ENCODE results near the gene CBS. TPM values are rescaled to one million over a fixed set of nuclear protein-coding genes. Genes with fewer than 3 reads are reported as not detected.

CBS gene
- total and polyA plus RNA-seq, 2 of the 13 experiments (the other 11 are each of a cell fraction or from before 2014, with no cell fraction given), result 64.7 to 99.3 TPM

DNA sequence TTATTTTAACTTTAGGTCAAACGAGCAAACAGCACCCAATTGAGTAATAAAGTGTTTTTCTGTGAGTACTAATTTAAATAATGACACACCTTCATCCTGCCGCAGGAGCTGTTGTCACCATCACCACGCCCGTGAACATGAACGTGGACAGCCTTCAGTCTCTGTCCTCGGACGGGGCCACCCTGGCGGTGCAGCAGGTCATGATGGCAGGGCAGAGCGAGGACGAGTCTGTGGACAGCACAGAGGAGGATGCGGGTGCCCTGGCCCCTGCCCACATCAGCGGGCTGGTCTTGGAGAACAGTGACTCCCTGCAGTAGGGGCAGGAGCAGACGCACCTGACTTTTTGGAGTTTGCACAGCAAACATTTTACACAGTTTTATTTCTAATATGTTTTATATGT lies 45.9 kb downstream of the CBS start:
- no peak for ATAC-seq
- no peak overlapping the region for H3K27ac ChIP-seq (ENCODE audit: extremely low read length, insufficient read depth, low read length)
- H4K20me1 ChIP-seq (ENCODE audit: insufficient read depth, low read length), result no peaks in the 10 kb centered on the region
- no peak overlapping the region for H2AFZ ChIP-seq (ENCODE audit: low read length)
- no peak for TF ChIP-seq ZNF33A (CRISPR knock-in tag; IDR thresholded peaks at IDR 0.05; ENCODE audit: borderline replicate concordance)
- TF ChIP-seq MIER3 (CRISPR knock-in tag; IDR thresholded peaks at IDR 0.05; ENCODE audit: borderline replicate concordance), result no peak
- no TSS peak for BruUV-seq (replicated peaks)
- H3K36me3 ChIP-seq (replicated peaks in 1 of 2; ENCODE audit: control insufficient read depth in 1 of 2, insufficient read depth in 2 of 2, low read length in 2 of 2), result peaks cover 10 to 36% of the 10 kb centered on the region in 2 experiments; a peak in 4 of 5 replicates
- H3K4me2 ChIP-seq (ENCODE audit: low read depth, low read length), result no peak overlapping the region
- FAIRE-seq, result no peak
- intact Hi-C loops (cut with micrococcal nuclease; ENCODE audit: unreplicated experiment), result no loop called here
- H3K4me3 ChIP-seq (replicated peaks in 1 of 3; ENCODE audit: insufficient read depth in 1 of 3, low read depth in 2 of 3, low read length in 3 of 3), result no peak overlapping the region
- H3K27me3 ChIP-seq (ENCODE audit: control insufficient read depth in 1 of 2, insufficient read depth in 2 of 2, low read length in 2 of 2), result no peaks in the 10 kb centered on the region
- ChIA-PET CTCF (ENCODE audit: low intra/inter-chr PET ratio, low total read pairs) (no interaction called here), POLR2A (no interaction called here)
- DNase-seq (ENCODE audit: low spot score), result no peak
- H3K79me2 ChIP-seq (ENCODE audit: insufficient read depth, low read length), result no peaks in the 10 kb centered on the region
- H3K4me1 ChIP-seq (ENCODE audit: insufficient read depth, low read length), result no peaks in the 10 kb centered on the region
- no peaks in the 10 kb centered on the region for H3K9me3 ChIP-seq (ENCODE audit: low read length)
- H3K9ac ChIP-seq (ENCODE audit: insufficient read depth, low read depth, low read length), result no peak overlapping the region
- WGBS (ENCODE audit: low lambda C conversion rate), result 94% methylated on average over 13 of the region's 13 CpGs
- in situ Hi-C loops (cut with HindIII; ENCODE audit: extremely low pct_ligation_motif_present, low pct_unique_long_range_greater_than_20kb), result no loop called here

DNA sequence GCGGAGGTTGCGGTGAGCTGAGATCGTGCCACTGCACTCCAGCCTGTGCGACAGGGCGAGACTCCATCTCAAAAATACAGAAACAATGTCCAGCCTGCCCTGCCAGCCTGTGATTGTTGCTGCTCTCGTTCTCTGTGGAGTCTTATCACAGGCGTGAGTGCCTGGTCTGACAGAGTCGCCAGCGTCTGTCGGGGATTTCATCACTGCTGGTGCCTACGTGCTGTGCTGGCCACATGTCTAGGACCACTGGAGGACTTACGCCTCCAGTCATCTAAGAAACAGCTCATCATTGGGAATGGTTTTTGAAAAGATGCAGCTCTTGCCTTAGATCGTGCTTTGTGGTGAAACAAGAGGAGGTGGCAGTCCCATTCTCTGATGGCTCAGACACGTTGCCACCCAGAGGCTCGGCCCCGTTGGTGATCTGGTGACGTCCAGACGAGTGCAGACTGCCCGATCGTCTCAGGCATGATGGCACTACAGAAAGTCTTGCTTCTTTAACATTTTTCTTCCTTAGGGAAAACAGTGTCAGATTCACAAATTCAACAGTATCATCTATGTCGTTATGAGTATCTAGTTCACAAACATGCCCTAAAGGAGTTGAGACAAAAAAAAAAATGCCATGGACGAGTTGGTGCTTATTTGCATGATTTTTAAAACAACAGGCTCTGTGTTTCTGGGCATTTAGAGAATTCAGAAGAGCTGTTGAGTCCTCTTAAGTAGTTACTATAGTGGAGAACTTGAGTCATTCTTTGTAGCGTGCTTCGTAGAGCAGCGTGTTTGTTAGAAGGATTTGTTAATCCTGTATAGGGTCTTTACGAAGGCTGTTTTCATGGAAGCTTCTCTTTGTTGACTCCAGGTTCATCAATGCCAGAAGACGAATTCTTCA lies 47.5 kb downstream of the CBS start:
- H3K36me3 ChIP-seq (replicated peaks in 1 of 2; ENCODE audit: control insufficient read depth in 1 of 2, insufficient read depth in 2 of 2, low read length in 2 of 2), result peaks cover 10 to 44% of the 10 kb centered on the region in 2 experiments; a peak in 4 of 5 replicates
- H3K79me2 ChIP-seq (ENCODE audit: insufficient read depth, low read length), result no peaks in the 10 kb centered on the region
- in situ Hi-C loops (cut with HindIII; ENCODE audit: extremely low pct_ligation_motif_present, low pct_unique_long_range_greater_than_20kb) (no loop called here), intact Hi-C loops (cut with micrococcal nuclease; ENCODE audit: unreplicated experiment) (no loop called here)
- H3K27me3 ChIP-seq (ENCODE audit: control insufficient read depth in 1 of 2, insufficient read depth in 2 of 2, low read length in 2 of 2), result no peaks in the 10 kb centered on the region
- H3K9me3 ChIP-seq (ENCODE audit: low read length), result no peaks in the 10 kb centered on the region
- H3K9ac ChIP-seq (ENCODE audit: insufficient read depth, low read depth, low read length), result no peak overlapping the region
- H3K27ac ChIP-seq (ENCODE audit: extremely low read length, insufficient read depth, low read length), result no peak overlapping the region
- no peak overlapping the region for H3K4me3 ChIP-seq (replicated peaks in 1 of 3; ENCODE audit: insufficient read depth in 1 of 3, low read depth in 2 of 3, low read length in 3 of 3)
- WGBS (ENCODE audit: low lambda C conversion rate), result 91% methylated on average over 27 of the region's 27 CpGs
- CTCF ChIA-PET (ENCODE audit: low intra/inter-chr PET ratio, low total read pairs), result no interaction called here
- no peak for TF ChIP-seq KDM3A (CRISPR knock-in tag; IDR thresholded peaks at IDR 0.05; ENCODE audit: low read depth)
- TF ChIP-seq NR3C1 (CRISPR knock-in tag; IDR thresholded peaks at IDR 0.05), result no peak
- TF ChIP-seq, protein P1, sequence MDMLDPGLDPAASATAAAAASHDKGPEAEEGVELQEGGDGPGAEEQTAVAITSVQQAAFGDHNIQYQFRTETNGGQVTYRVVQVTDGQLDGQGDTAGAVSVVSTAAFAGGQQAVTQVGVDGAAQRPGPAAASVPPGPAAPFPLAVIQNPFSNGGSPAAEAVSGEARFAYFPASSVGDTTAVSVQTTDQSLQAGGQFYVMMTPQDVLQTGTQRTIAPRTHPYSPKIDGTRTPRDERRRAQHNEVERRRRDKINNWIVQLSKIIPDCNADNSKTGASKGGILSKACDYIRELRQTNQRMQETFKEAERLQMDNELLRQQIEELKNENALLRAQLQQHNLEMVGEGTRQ (IDR thresholded peaks at IDR 0.05; ENCODE audit: low read depth, low read length), result no peak
- TF ChIP-seq, protein P1 (CRISPR knock-in tag; IDR thresholded peaks at IDR 0.05; ENCODE audit: borderline replicate concordance), result no peak
- no peak for TF ChIP-seq ZNF614 (CRISPR knock-in tag; IDR thresholded peaks at IDR 0.05; ENCODE audit: borderline replicate concordance)
- TF ChIP-seq ZNF264 (CRISPR knock-in tag; IDR thresholded peaks at IDR 0.05), result no peak
- TF ChIP-seq FOXA1 (IDR thresholded peaks at IDR 0.05), result no peak
- no peak for TF ChIP-seq FOXA1 (CRISPR knock-in tag; IDR thresholded peaks at IDR 0.05)
- TF ChIP-seq HMGA1 (CRISPR knock-in tag; conservative IDR thresholded peaks at IDR 0.05), result no peak
- no peak overlapping the region for H3K4me2 ChIP-seq (ENCODE audit: low read depth, low read length)
- no TSS peak for BruUV-seq (replicated peaks)
- ATAC-seq, result no peak
- H2AFZ ChIP-seq (ENCODE audit: low read length), result no peak overlapping the region
- H4K20me1 ChIP-seq (ENCODE audit: insufficient read depth, low read length), result no peaks in the 10 kb centered on the region
- POLR2A ChIA-PET, result no interaction called here
- no peak for FAIRE-seq
- H3K4me1 ChIP-seq (ENCODE audit: insufficient read depth, low read length), result no peaks in the 10 kb centered on the region
- no peak for DNase-seq (ENCODE audit: low spot score)
